H9 (cell line): ENCODE results near the gene RAB11FIP4. TPM values are rescaled to one million over a fixed set of nuclear protein-coding genes. Genes with fewer than 3 reads are reported as not detected.

ENCODE experiments used
- DNase-seq: peaks from one replicate; pipeline ENCODE4 v3.0.0-alpha.2; 2017
- H2AFZ ChIP-seq: one replicate; pipeline ENCODE4 v1.6.1; 2013; ENCODE audit warnings: mild to moderate bottlenecking, low read length, control low read depth, moderate library complexity
- H2AK5ac ChIP-seq: 2 replicates; pipeline ENCODE4 v1.6.1; 2013; ENCODE audit warnings: low read length, control low read depth, mixed read lengths; ENCODE audit not compliant: insufficient read length
- H2BK120ac ChIP-seq: one replicate; pipeline ENCODE4 v1.6.1; 2013; ENCODE audit warnings: low read depth, mild to moderate bottlenecking, low read length, control low read depth, inconsistent platforms; ENCODE audit not compliant: poor library complexity, severe bottlenecking
- H2BK12ac ChIP-seq: 2 replicates; pipeline ENCODE4 v1.6.1; 2013; ENCODE audit warnings: low read length, control low read depth, mixed read lengths, low read depth; ENCODE audit not compliant: insufficient read length
- H2BK15ac ChIP-seq: 2 replicates; pipeline ENCODE4 v1.6.1; 2013; ENCODE audit warnings: low read depth, low read length, control low read depth
- H2BK20ac ChIP-seq: one replicate; pipeline ENCODE4 v1.6.1; 2013; ENCODE audit warnings: low read depth, mild to moderate bottlenecking, low read length, control low read depth, inconsistent platforms; ENCODE audit not compliant: poor library complexity, severe bottlenecking
- H2BK5ac ChIP-seq: 2 replicates; pipeline ENCODE4 v1.6.1; 2013; ENCODE audit warnings: low read length, control low read depth, mixed read lengths; ENCODE audit not compliant: insufficient read length
- H3K14ac ChIP-seq: 2 replicates; pipeline ENCODE4 v1.6.1; 2013; ENCODE audit warnings: low read length, control low read depth; ENCODE audit not compliant: insufficient read depth
- H3K18ac ChIP-seq: 2 replicates; pipeline ENCODE4 v1.6.1; 2013; ENCODE audit warnings: low read depth, mild to moderate bottlenecking, mixed read lengths, low read length, control low read depth; ENCODE audit not compliant: insufficient read length
- H3K23ac ChIP-seq: 2 replicates; pipeline ENCODE4 v1.6.1; 2013; ENCODE audit warnings: low read length, control low read depth, mixed read lengths, low read depth; ENCODE audit not compliant: insufficient read length
- H3K23me2 ChIP-seq: 2 replicates; pipeline ENCODE4 v1.6.1; 2013; ENCODE audit warnings: low read depth, mild to moderate bottlenecking, mixed read lengths, low read length, control low read depth; ENCODE audit not compliant: insufficient read length, poor library complexity, severe bottlenecking
- H3K27ac ChIP-seq: 2 replicates; pipeline ENCODE4 v1.5.1; 2013; ENCODE audit warnings: low read length, control low read depth, mixed read lengths, low read depth; ENCODE audit not compliant: insufficient read length
- H3K27me3 ChIP-seq: 2 replicates; pipeline ENCODE4 v1.6.1; 2013; ENCODE audit warnings: low read length, control low read depth, inconsistent platforms; ENCODE audit not compliant: insufficient read depth
- H3K4ac ChIP-seq: 2 replicates; pipeline ENCODE4 v1.6.1; 2013; ENCODE audit warnings: low read depth, mild to moderate bottlenecking, control low read depth, inconsistent platforms, low read length, moderate library complexity
- H3K4me1 ChIP-seq: 2 replicates; pipeline ENCODE4 v1.6.1; 2013; ENCODE audit warnings: low read length, control low read depth, inconsistent platforms; ENCODE audit not compliant: insufficient read depth
- H3K4me2 ChIP-seq: 2 replicates; pipeline ENCODE4 v1.6.1; 2013; ENCODE audit warnings: low read length, control low read depth, mixed read lengths; ENCODE audit not compliant: insufficient read length, insufficient read depth
- H3K56ac ChIP-seq: 2 replicates; pipeline ENCODE4 v1.6.1; 2013; ENCODE audit warnings: low read depth, mild to moderate bottlenecking, mixed read lengths, low read length, control low read depth; ENCODE audit not compliant: insufficient read length
- H3K79me1 ChIP-seq: 2 replicates; pipeline ENCODE4 v1.6.1; 2013; ENCODE audit warnings: low read depth, mild to moderate bottlenecking, moderate library complexity, low read length, control low read depth, inconsistent platforms; ENCODE audit not compliant: insufficient read depth, poor library complexity, severe bottlenecking
- H3K79me2 ChIP-seq: 2 replicates; pipeline ENCODE4 v1.6.1; 2013; ENCODE audit warnings: low read length, control low read depth, inconsistent platforms; ENCODE audit not compliant: insufficient read depth
- H3K9ac ChIP-seq: 2 replicates; pipeline ENCODE4 v1.6.1; 2013; ENCODE audit warnings: low read length, control low read depth, mixed read lengths; ENCODE audit not compliant: insufficient read length; ENCODE audit errors: extremely low read depth
- H3K9me3 ChIP-seq: one replicate; pipeline ENCODE4 v1.6.1; 2013; ENCODE audit warnings: low read depth, low read length, inconsistent platforms; ENCODE audit not compliant: control insufficient read depth
- H3T11ph ChIP-seq: one replicate; pipeline ENCODE4 v1.6.1; 2013; ENCODE audit warnings: mild to moderate bottlenecking, low read length, control low read depth, inconsistent platforms
- H4K20me1 ChIP-seq: one replicate; pipeline ENCODE4 v1.6.1; 2013; ENCODE audit not compliant: control insufficient read depth, insufficient read length, insufficient read depth
- H4K5ac ChIP-seq: 2 replicates; pipeline ENCODE4 v1.6.1; 2013; ENCODE audit warnings: low read depth, mild to moderate bottlenecking, mixed read lengths, low read length, control low read depth; ENCODE audit not compliant: insufficient read length
- H4K8ac ChIP-seq: replicated peaks from 2 replicates; pipeline ENCODE4 v1.6.1; 2013; ENCODE audit warnings: low read length, control low read depth, mixed read lengths, low read depth; ENCODE audit not compliant: insufficient read length
- H4K91ac ChIP-seq: 2 replicates; pipeline ENCODE4 v1.6.1; 2013; ENCODE audit warnings: low read depth, mild to moderate bottlenecking, moderate library complexity, mixed read lengths, low read length, control low read depth; ENCODE audit not compliant: insufficient read length
- H3K27ac Mint-ChIP-seq, 3 experiments: 2 replicates in 2 of 3; 3 replicates in 1 of 3; pipeline ENCODE4 v1.8.0; 2020 to 2021; ENCODE audit warnings: mixed read lengths in 3 of 3, mild to moderate bottlenecking in 1 of 3, moderate library complexity in 1 of 3
- H3K27me3 Mint-ChIP-seq: 2 replicates; pipeline ENCODE4 v1.8.0; 2021; ENCODE audit warnings: low read depth, mild to moderate bottlenecking, moderate library complexity, mixed read lengths
- H3K36me3 Mint-ChIP-seq, 3 experiments: 2 replicates in 2 of 3; 3 replicates in 1 of 3; pipeline ENCODE4 v1.8.0; 2020 to 2021; ENCODE audit warnings: low read depth in 3 of 3, mixed read lengths in 3 of 3; ENCODE audit not compliant: insufficient read depth in 1 of 3
- H3K4me1 Mint-ChIP-seq, 2 experiments: 2 replicates each; pipeline ENCODE4 v1.8.0; 2020; ENCODE audit warnings: mixed read lengths in 2 of 2
- H3K4me3 Mint-ChIP-seq, 2 experiments: 2 replicates in 1 of 2; 3 replicates in 1 of 2; pipeline ENCODE4 v1.8.0; 2020 to 2021; ENCODE audit warnings: mild to moderate bottlenecking in 2 of 2, mixed read lengths in 2 of 2, moderate library complexity in 1 of 2
- H3K9me3 Mint-ChIP-seq, 2 experiments: 2 replicates in 1 of 2; 3 replicates in 1 of 2; pipeline ENCODE4 v1.8.0; 2020; ENCODE audit warnings: mild to moderate bottlenecking in 2 of 2, mixed read lengths in 2 of 2, moderate library complexity in 1 of 2
- WGBS: extraction: QIAGEN DNeasy Blood & Tissue Kit; methylation state at CpG from one replicate; pipeline ENCODE4 v1.1.7; 2013; ENCODE audit warnings: missing lambda C conversion rate, low lambda C conversion rate, mixed read lengths; ENCODE audit not compliant: insufficient read length; ENCODE audit errors: extremely low coverage; 5-methylcytosine and 5-hydroxymethylcytosine counted together
- total RNA-seq: library from RNA; stranded (reverse); gene quantifications from 2 replicates; pipeline ENCODE4 v1.2.1, GENCODE V29; 2021
- TF ChIP-seq, protein P1 (sequence below): fragments of 200-600 bp; sonication (generic); conservative IDR thresholded peaks from 3 replicates; pipeline ENCODE4 v1.8.0; 2021; ENCODE audit warnings: antibody characterized with exemption, mild to moderate bottlenecking

The RAB11FIP4 gene
- total RNA-seq, 1 experiment from 2014 or later: 25.7 TPM

DNA sequence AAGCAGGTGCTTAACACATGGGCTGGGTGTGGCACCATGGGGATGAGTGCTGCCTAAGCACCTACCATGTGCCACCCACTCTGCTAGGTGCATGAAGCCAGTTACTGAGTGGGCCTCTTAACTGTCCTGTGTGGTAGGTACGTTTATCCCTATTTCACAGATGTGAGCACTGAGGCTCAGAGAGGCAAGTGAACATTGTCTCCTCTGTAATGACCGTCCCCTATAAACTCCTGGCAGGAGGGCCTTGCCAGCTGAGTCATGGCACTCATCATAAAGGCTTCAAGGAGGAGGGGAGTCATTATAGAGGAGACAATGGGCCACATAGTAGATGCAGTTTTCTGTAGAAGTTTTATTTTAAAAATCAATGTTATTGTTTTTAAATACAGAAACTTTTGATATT is 79.1 kb downstream of the RAB11FIP4 start:
- no peak overlapping the region for H3K4me2 ChIP-seq
- TF ChIP-seq, protein P1, sequence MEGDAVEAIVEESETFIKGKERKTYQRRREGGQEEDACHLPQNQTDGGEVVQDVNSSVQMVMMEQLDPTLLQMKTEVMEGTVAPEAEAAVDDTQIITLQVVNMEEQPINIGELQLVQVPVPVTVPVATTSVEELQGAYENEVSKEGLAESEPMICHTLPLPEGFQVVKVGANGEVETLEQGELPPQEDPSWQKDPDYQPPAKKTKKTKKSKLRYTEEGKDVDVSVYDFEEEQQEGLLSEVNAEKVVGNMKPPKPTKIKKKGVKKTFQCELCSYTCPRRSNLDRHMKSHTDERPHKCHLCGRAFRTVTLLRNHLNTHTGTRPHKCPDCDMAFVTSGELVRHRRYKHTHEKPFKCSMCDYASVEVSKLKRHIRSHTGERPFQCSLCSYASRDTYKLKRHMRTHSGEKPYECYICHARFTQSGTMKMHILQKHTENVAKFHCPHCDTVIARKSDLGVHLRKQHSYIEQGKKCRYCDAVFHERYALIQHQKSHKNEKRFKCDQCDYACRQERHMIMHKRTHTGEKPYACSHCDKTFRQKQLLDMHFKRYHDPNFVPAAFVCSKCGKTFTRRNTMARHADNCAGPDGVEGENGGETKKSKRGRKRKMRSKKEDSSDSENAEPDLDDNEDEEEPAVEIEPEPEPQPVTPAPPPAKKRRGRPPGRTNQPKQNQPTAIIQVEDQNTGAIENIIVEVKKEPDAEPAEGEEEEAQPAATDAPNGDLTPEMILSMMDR: no peak
- H2BK12ac ChIP-seq: no peak overlapping the region
- no peak overlapping the region for H4K91ac ChIP-seq
- H2AFZ ChIP-seq: no peak overlapping the region
- peaks cover 39 to 41% of the 10 kb centered on the region in 2 experiments for H3K4me1 Mint-ChIP-seq
- H4K20me1 ChIP-seq: no peaks in the 10 kb centered on the region
- H3K9me3 Mint-ChIP-seq: no peaks in the 10 kb centered on the region
- no peak overlapping the region for H3K23ac ChIP-seq
- H2AK5ac ChIP-seq: no peak overlapping the region
- H3K79me2 ChIP-seq: no peaks in the 10 kb centered on the region
- H3K56ac ChIP-seq: no peak overlapping the region
- H2BK20ac ChIP-seq: no peak overlapping the region
- H3K4me1 ChIP-seq: peaks cover 16% of the 10 kb centered on the region; the same call in 1 of the 2 replicates
- H2BK5ac ChIP-seq: no peak overlapping the region
- no peak overlapping the region for H3K27ac ChIP-seq
- H3K14ac ChIP-seq: no peak overlapping the region
- H3K18ac ChIP-seq: no peak overlapping the region
- H3T11ph ChIP-seq: no peak overlapping the region
- no peak for DNase-seq
- no peak overlapping the region for H3K9ac ChIP-seq
- H3K9me3 ChIP-seq: no peaks in the 10 kb centered on the region
- no peak overlapping the region for H2BK120ac ChIP-seq
- no peaks in the 10 kb centered on the region for H3K27me3 ChIP-seq
- no peak overlapping the region for H4K5ac ChIP-seq
- H3K36me3 Mint-ChIP-seq: no peaks in the 10 kb centered on the region
- no peaks in the 10 kb centered on the region for H3K27me3 Mint-ChIP-seq
- H3K4ac ChIP-seq: no peak overlapping the region
- H3K23me2 ChIP-seq: no peaks in the 10 kb centered on the region
- no peaks in the 10 kb centered on the region for H3K79me1 ChIP-seq
- no CpG with 5 or more reads among the region's 2 CpGs for WGBS
- no peak overlapping the region for H4K8ac ChIP-seq
- peak overlapping the region in 1 of 3 experiments; percentile 20; a peak in 1 of 7 replicates for H3K27ac Mint-ChIP-seq
- no peak overlapping the region for H2BK15ac ChIP-seq
- H3K4me3 Mint-ChIP-seq: no peak overlapping the region
